ENCODE data around the gene GLI3. TPM values are rescaled to one million over a fixed set of nuclear protein-coding genes. Genes with fewer than 3 reads are reported as not detected.

Gene GLI3
- total RNA-seq, 4 donors from 2014 or later, result 23.1 to 41.3 (median 24.6) TPM

DNA sequence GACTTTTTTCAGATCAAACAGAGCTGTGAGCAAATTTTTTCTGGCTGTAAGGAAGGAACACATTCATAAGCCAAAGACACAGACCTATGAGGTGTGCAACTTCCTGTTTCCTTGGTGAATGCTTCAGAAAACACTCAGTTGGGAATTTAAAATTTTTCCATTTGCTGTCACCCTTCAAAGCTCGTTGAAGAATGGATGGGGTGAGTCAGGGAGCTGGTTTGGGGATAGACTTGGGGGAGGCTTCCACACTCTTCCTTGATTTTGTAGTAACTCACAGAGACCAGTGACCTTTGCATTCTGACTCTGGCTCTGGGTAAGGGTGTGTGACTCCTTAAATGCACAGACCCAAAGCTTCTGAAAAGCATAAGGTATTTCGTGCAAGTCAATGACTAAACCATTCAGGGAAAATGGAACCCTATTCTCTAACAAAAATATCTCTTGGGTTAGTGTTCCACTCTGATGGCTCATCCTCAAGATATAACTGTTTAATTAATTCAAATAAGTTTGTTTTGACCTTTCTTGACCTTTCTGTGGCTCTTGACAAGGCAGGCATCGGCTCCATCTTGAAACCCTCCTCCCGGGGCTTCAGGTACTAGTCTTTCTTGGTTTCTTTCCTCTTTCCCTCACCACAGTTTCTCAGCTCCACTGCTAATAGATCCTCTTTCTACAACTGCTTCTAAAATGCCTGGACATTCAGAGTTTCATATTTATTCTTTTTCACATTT lies 306.3 kb downstream of the GLI3 start:
- TF ChIP-seq CTCF (IDR thresholded peaks at IDR 0.05) (no peak), POLR2AphosphoS5 (IDR thresholded peaks at IDR 0.05) (no peak), POLR2A (IDR thresholded peaks at IDR 0.05) (no peak), EP300 (IDR thresholded peaks at IDR 0.05) (no peak)
- WGBS, result 87% methylated on average over 4 of the region's 4 CpGs
- no peaks in the 10 kb centered on the region for H3K9me3 ChIP-seq
- H3K27ac ChIP-seq, result no peak overlapping the region
- H3K36me3 ChIP-seq, result no peaks in the 10 kb centered on the region
- no peaks in the 10 kb centered on the region for H3K27me3 ChIP-seq
- DNase-seq (ENCODE audit: low spot score in 2 of 2), result no peak
- H3K4me1 ChIP-seq, result no peaks in the 10 kb centered on the region
- no peak overlapping the region for H3K4me3 ChIP-seq

DNA sequence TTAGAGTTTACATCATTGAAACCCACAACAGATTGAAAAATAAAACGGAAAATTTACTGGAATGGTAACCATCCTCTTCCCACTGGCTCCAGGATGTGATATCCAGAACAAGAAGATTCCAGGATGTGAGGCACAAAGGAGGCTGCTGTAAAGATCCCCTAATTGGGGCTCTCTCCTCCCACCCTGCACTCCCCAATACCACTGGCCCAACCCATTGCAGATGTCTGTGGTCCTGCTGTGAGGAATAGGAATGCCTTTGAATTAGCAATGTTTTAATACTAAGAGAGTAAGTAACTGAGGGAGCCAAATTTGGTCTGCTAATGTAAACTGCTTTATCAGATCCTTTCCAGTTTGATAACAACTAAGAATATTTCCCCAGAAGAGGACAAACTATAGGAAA lies 308.2 kb downstream of the GLI3 start:
- Histone ChIP-seq H3K27ac (no peak overlapping the region), H3K36me3 (no peaks in the 10 kb centered on the region), H3K9me3 (no peaks in the 10 kb centered on the region), H3K4me3 (no peak overlapping the region), H3K27me3 (no peaks in the 10 kb centered on the region), H3K4me1 (no peaks in the 10 kb centered on the region)
- TF ChIP-seq POLR2A (IDR thresholded peaks at IDR 0.05) (no peak), EP300 (IDR thresholded peaks at IDR 0.05) (no peak), CTCF (IDR thresholded peaks at IDR 0.05) (no peak), POLR2AphosphoS5 (IDR thresholded peaks at IDR 0.05) (no peak)
- WGBS, result 88% methylated on average over 1 of the region's 1 CpG
- no peak for DNase-seq (ENCODE audit: low spot score in 2 of 2)

- no peak for DNase-seq (ENCODE audit: low spot score in 2 of 2)
- TF ChIP-seq CTCF (IDR thresholded peaks at IDR 0.05) (no peak), POLR2A (IDR thresholded peaks at IDR 0.05) (no peak), POLR2AphosphoS5 (IDR thresholded peaks at IDR 0.05) (no peak), EP300 (IDR thresholded peaks at IDR 0.05) (no peak)
- Histone ChIP-seq H3K36me3 (no peaks in the 10 kb centered on the region), H3K9me3 (no peaks in the 10 kb centered on the region), H3K4me3 (no peak overlapping the region), H3K4me1 (no peaks in the 10 kb centered on the region), H3K27me3 (no peaks in the 10 kb centered on the region), H3K27ac (no peak overlapping the region)
- WGBS, result 85% methylated on average over 1 of the region's 1 CpG
Observed at GRCh38 chr7:41928166-41928565, 308.8 kb downstream of the GLI3 start.

- Histone ChIP-seq H3K4me3 (no peak overlapping the region), H3K27me3 (no peaks in the 10 kb centered on the region), H3K4me1 (no peaks in the 10 kb centered on the region), H3K27ac (no peak overlapping the region), H3K36me3 (no peaks in the 10 kb centered on the region), H3K9me3 (no peaks in the 10 kb centered on the region)
- TF ChIP-seq POLR2A (IDR thresholded peaks at IDR 0.05) (no peak), CTCF (IDR thresholded peaks at IDR 0.05) (no peak), POLR2AphosphoS5 (IDR thresholded peaks at IDR 0.05) (no peak), EP300 (IDR thresholded peaks at IDR 0.05) (no peak)
- DNase-seq (ENCODE audit: low spot score in 2 of 2), result no peak
- WGBS, result 88% methylated on average over 6 of the region's 6 CpGs
Observed at GRCh38 chr7:41927380-41927779, 309.6 kb downstream of the GLI3 start.

DNA sequence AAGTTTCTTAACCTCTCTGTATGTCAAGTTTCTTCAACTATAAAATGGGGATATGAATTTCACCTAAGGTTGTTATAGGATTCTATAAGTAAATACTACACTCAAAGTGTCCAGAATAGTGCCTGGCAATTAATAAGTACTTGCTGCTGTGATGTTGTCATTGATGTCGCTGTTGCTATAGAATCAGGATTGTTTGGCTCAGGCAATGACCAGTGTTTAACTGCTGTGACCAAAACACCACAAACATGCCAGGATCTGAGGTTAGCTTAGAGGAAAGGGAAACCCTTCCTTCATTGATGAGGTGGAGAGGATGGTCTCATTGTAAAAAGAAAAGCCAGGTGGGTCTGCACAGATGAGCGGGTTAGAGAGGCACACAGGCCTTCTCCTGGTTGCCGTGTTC lies 311.1 kb downstream of the GLI3 start:
- Histone ChIP-seq H3K27me3 (no peaks in the 10 kb centered on the region), H3K4me1 (no peaks in the 10 kb centered on the region), H3K36me3 (no peaks in the 10 kb centered on the region), H3K4me3 (no peak overlapping the region), H3K9me3 (no peaks in the 10 kb centered on the region), H3K27ac (no peak overlapping the region)
- TF ChIP-seq EP300 (IDR thresholded peaks at IDR 0.05) (no peak), CTCF (IDR thresholded peaks at IDR 0.05) (no peak), POLR2AphosphoS5 (IDR thresholded peaks at IDR 0.05) (no peak), POLR2A (IDR thresholded peaks at IDR 0.05) (no peak)
- WGBS, result 88% methylated on average over 3 of the region's 3 CpGs
- DNase-seq (ENCODE audit: low spot score in 2 of 2), result no peak

Measured in suprapubic skin (tissue), 4 donors.